ENCODE results near the gene EIF3F.
"Not testable (repeated sequence)": the region's sequence is repeated elsewhere in the genome, so short reads cannot be mapped to it uniquely, and the experiment has no call there.

The EIF3F gene, protein sequence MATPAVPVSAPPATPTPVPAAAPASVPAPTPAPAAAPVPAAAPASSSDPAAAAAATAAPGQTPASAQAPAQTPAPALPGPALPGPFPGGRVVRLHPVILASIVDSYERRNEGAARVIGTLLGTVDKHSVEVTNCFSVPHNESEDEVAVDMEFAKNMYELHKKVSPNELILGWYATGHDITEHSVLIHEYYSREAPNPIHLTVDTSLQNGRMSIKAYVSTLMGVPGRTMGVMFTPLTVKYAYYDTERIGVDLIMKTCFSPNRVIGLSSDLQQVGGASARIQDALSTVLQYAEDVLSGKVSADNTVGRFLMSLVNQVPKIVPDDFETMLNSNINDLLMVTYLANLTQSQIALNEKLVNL

DNA sequence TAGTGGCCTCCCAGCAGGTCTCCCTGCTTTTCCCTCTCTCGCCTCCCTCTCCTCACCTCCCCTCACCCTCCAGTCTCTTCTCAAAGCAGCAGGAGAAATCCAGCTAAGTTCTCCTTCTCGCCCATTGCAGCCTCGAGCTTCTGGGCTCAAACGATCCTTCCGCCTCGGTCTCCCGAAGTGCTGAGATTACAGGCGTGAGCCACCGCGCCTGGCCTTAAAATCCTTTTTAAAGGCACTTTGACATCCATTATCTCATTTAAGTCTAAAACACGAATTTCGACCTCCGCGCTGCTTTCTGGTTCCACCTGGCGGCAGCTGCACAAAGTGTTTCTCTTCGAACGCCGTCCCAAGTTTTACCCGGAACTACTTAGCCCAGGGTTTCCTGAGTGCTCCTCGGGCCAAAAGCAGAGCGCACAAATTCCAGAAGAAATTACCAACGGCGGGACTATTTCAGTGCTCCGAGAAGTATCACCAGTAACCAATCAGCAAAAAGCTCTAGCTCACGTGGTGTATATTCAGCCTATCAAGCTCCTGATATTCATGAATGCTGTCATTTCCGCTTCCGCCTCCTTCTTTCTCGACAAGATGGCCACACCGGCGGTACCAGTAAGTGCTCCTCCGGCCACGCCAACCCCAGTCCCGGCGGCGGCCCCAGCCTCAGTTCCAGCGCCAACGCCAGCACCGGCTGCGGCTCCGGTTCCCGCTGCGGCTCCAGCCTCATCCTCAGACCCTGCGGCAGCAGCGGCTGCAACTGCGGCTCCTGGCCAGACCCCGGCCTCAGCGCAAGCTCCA, at the start of gene EIF3F:
EIF3F (plus strand) TSS at position 570 of the 792 bp plus-strand sequence; CDS start at position 586, 16 bp downstream.
- DNase-seq: peak; percentile 39 to 98 (median 92)

DNA sequence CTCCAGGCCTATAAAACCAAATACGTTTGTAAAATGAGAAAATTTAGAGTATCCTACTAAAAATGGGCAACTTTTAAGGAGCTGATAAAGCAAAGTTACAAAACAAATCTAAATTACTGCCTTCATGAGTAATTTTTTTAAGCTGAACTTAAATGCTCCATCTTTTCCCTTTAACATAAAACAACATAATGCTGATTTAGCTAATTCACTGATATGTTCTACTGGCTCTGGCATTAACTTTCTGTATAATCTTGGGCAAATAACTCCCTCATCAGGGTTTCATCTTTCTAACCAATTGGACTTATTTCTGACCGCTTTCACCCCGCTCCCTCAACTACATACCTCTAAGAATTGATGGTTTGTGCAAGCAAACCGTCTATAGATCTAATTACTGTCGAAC, 46.0 kb upstream of the EIF3F start:
- no peak for DNase-seq

DNA sequence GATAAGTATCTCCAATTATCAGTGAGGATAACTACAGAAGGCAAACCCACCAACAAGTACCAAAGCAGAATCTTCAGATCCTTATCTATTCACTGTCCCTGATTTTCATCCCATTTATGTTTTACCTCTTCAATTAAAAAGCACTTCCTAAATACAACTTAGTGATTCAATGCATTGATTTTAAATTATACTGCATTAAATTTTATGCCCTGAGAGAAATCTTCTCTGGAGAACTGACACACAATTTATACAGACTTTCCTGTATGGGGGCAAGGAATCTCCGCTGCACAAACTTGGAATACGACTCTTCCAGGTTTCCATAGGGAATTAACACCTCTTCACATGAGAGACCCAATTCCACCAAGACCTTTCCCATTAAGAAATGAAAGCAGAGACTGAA, 45.5 kb upstream of the EIF3F start, which contains the start of gene OR10A3:
OR10A3 (minus strand) TSS at position 101 of the 400 bp plus-strand sequence. CDS start 2,188 bp downstream, outside the sequence.
- no peak for DNase-seq

DNA sequence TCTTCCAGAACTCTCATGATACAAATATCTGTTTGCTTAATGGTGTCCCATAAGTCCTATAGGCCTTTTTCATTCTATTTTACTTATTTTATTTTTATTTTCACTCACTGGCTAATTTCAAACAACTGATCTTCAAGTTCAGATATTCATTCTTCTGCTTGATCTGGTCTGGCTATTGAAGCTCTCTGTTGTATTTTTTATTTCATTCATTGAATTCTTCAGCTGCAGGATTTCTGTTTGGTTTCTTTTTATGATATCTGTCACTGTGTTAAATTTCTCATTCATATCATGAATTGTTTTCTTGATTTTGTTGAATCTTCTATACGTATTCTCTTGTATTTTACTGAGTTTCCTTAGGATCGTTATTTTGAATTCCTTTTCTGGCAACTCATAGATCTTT, 43.0 kb upstream of the EIF3F start:
- no peak for DNase-seq

DNA sequence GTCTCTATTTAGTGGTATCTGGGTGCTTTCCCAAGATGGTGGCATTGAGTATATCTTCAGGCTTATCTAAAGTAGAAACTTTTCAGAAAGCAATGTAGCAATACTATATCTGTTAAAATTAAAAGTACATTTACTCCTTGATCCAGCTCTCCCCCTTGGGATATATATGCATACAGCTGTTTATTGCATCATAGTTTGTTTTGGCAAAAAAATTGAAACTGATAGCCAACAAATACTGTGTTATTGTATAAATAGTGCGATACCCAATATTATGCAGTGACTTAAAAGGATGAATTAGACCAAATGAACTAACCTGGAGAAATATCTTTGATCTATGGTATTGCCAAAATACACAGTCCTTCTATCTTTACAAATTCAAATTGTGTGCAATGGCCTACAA, 37.2 kb upstream of the EIF3F start:
- no peak for DNase-seq

DNA sequence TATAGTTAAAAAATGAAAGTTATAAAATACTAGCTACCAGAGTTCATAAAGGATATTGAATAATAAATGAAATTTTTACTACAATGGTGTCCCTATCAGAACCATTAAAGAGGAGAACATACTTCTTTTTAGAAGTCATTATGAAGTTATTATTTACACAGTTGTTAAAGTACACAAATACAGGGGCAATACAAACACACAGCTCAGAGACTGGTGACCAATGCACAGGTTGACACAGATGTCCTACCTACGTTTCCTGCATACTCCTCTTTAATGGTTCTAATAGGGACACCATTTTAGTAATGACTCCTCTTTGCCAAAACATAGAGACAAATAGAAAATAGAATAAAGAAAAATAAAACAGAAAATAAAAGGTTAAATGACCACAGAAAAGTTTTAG, 31.9 kb upstream of the EIF3F start:
- no peak for DNase-seq

DNA sequence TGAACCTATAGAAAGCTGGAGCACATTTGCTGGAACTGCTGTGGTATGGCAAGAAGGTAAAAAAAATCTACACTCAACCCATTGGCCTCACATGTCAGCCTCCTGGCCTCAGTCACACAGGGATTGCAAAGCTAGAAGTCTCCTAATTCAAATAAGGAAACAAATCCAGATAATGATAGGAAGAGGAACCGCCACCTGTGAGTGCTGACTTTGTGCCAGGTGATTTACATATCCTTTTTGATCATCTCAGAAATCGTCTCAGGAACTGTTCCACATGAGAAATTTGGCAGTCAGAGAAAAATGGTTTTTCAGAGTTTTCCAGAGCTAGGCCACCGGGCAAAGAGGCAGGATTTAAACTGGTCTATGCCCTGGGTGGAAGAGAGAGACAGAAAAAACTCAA, 22.9 kb upstream of the EIF3F start:
- no peak for DNase-seq

DNA sequence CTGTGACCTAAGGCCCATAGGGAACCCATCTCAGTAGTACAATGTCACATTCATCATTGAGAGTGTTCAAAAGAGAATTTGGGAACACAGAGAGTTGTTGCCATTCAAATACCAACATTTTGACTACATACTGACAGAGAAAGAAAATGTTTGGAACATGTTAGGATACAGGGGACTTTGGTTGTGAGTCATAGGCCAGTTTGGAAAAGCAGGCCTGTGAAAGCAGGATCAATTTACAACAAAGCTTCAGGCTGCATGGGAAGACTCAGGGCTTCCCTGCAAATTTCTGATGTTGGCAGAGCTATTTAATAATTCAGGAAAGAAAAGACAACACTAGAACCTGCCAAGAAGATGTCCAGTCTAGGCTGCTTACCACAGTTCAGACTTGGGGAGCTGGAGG, 22.3 kb upstream of the EIF3F start:
- DNase-seq: no peak

DNA sequence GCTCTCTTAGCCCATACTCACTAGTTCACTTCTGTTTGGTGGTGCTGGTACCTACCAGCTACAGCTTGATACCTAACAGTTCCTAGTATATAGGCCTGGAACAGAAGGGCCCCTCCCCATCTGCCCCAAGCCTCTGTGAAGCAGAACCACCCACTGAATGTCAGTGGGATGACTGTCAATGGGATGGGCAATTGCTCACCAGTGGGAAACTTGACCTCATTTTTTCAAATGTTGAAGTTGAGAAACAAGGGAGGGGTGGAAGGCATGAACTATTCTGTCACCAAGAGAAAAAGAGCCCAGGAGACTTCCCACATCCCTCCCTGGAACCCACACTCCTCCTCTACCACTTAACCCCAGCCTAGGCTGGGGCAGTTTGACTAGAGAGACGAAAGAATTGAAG, 21.8 kb upstream of the EIF3F start, which contains the start of gene NLRP10:
NLRP10 (minus strand) TSS at position 62 of the 400 bp plus-strand sequence. CDS start 1,952 bp downstream, outside the sequence.
- DNase-seq: no peak

DNA sequence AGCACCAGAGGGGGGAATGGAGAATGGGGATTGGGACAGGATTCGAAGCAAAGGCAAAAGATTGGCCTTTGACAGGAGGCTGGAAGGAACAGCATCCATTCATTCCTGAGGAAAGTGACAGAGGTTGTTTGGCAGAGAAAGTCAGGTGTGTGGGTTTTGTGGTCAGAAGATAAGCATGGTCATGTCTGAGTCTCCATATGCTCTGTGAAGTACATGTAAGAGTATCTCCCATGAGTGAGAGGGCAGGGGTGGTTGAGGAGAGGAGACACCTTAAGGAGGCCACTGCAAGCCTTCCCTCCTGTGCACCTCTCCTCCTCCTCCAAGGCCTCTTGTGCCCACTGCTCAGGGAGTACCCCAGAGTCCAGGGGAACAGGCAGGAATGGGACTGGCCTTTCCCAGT, 20.0 kb upstream of the EIF3F start:
- DNase-seq: no peak

DNA sequence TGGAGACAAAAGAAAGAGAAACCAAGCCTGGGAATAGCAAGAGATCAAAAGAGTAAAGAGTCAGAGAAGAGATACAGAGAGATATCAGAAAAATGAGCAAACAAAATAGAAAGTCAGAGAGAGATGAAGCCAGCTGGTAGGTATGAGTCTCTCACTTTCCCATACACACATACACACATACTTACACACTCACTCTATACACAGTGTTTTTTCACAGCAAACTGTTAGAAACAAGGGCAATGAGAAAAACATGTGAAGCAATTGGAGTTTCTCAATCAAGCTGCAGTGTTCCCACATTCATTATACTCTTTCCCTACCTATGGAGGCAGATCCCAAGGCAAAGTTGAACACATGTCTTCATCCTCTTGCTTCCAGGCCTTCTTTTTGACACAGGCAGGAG, 19.3 kb upstream of the EIF3F start:
- DNase-seq: no peak

DNA sequence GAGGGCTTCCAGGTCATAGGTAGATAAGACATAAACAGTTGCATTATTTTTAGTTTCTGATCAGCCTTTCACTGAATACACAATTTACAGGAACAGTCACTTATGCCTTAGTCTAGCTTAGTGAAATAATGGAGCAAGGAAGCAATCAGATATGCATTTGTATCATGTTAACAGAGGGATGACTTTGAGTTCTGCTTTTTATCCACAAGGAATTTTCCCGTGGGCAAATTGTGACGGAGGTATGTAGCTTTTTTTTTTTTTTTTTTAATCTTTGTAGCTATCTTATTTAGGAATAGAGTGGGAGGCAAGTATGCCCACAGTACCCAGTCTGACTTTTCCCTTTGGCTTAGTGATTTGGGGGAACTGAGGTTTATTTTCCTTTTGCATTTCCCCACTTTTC, 18.5 kb upstream of the EIF3F start:
- DNase-seq: no peak

DNA sequence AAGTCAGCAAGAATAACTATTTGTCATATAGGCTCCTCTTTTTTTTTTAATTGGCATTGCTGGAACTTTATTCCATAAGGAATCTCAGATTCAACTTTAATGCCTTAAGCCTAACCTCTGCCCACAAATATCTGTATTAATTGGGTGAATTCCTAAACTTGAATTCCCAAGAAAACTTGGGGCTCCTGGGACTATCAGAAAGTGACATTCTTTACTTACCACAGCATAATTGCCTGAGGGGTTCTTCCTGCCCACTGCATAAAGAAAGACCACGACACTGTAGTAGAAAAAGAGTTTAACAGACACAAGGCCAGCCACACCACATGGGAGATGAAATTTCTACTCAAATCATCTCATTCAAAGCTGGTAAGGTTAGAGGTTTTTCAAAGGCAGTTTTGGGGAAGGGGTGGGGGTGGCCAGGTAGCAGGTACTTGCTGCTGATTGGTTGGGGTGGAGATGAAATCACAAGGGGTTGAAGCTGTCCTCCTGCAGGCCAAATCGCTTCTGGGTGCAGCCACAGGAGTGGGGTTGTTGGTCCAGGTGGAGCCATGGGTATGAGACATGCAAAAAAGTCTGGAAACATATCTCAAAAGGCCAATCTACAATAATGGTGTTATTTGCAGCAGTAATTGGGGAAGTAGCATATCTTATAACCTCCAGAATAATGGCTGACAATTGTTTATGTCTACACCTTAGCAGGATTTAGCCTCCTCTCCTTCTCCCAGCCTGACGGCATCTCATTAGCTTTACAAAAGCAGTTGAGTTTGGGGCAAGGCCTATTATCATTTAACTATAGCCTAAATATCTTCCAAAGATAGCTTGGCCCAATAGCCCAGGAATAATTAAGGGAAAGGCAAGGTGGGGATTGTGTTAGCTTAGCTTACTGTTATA, 17.1 kb upstream of the EIF3F start:
- DNase-seq: no peak

DNA sequence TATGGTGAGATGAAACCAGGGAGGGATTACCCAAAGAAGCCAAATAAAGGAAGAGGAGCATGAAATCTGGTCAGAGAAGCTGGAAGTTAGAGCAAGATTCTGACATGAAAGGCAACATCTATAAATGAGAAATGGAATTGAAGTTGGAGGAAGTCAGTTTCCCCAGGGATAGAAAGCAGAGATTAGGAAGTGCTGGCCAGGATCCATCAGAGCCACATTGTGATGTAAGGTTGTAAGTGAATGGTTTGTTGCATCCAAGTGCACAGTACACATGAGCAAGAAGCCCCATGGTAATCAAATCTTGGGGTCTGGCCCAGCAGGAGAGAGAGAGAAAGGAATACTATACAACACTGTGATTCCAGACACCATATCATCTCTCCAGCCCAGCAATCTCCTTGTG, 15.3 kb upstream of the EIF3F start:
- DNase-seq: no peak

DNA sequence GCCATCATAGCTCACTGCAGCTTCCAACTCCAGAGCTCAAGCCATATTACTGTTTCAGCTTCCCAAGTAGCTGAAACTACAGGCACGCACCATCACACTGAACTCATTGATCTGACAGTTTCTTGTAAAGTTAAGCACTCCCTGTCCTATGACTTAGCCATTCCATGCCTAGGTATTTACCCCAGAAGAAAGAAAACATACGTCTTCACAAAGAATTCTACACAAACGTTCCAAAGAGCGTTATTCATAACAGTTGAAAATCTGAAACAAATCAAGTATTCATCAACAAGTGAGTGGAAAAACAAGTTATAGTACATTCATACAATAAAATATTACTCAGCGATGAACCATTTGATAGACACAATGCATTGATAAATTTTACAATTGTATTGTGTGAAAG, 14.1 kb upstream of the EIF3F start:
- DNase-seq: no peak

DNA sequence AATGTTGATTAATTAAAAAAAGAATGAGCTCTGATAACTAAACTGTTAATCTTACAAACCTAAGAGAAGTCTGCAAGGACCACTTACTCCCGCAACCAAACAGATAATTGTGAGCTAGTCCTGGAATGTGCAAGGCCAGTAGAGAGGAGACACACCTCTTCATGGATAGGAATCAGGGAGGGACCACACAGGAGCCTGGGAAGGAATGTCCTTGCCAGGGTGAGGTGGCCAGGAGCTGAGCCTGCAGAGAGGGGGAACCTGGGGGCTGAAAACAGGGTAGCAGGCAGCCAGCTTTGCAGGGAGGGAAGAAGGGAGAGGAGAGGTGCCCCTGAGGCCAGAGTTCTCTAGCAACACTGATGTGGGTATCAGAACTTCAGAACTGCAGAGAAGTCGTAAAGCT, 12.5 kb upstream of the EIF3F start:
- no peak for DNase-seq

DNA sequence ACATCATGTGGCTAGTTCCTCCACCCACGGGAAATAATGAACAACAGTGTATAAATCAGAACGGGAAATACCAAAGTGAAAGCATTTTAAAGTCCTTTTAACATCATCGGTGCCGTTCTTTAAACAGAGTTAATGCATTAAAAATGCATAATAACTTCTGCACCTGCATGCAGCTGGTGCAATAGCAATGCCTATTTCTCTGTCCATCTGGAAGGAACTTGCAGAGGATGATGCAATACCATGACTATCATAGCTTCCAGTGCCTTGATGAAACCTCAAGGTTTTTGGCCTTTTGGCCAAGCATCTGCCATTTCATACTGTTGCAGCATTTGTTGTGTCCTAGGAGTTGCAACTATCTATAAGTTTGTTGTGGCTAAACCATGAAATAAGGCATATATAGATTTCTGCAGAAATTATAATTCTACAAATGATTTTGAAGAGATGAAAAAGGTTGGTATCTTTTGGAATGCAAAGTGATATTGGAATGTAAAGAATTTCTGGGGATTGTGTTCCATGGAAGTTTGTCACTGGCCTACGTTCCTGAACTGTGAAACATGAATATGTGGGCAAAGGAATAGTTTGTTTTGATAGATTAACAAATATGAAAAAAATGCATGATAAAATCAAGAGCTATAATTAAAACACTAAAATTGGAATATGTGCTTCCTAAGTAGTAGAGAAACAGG, 9.8 kb upstream of the EIF3F start:
- DNase-seq: no peak

DNA sequence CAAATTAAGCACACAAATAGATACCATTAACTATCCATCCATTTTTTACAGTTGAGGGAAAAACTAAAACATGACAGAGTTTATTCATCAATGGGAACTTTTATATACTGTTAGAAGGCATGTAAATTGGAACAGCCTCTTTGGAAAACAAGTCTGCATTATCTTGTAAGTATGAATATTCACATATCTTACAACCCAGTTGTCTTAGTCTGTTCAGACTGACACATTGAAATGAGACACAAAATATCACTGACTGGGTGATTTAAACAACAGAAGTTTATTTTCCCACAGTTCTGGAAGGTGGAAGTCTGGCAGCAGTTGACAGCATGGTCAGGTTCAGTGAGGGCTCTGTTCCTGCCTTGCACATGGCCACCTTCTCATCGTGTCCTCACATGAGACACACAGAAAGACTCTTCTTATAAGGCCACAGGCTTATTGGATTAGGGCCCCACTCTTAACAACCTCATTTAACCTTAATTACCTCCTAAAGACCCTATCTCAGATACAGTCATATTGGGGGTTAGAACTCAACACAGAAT, 5.4 kb upstream of the EIF3F start:
- DNase-seq: no peak

DNA sequence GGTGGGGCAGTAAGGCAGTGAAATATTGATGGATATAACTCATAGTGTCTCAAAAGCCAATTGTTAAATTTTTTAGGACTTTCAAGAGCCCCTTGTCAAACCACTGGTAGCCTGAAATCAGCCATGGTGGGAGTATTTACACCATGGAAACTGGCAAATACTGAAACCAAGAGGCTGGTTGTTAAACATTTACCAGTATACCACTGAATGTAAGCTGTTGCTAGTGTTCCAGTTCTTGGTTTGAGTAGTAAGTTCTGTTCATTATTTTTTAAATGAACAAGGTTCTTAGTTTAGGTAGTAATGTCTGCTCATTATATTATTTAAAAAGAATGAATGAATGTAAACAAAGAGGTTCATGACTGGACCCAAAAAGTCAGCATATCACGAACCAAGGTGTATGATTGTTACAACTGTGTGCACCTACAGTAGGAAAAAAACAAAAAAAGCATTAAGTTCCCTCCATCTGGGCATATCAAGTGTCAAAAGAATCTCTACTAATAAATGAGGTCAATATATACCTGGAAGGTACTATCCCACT, 4.5 kb upstream of the EIF3F start:
- DNase-seq: no peak

DNA sequence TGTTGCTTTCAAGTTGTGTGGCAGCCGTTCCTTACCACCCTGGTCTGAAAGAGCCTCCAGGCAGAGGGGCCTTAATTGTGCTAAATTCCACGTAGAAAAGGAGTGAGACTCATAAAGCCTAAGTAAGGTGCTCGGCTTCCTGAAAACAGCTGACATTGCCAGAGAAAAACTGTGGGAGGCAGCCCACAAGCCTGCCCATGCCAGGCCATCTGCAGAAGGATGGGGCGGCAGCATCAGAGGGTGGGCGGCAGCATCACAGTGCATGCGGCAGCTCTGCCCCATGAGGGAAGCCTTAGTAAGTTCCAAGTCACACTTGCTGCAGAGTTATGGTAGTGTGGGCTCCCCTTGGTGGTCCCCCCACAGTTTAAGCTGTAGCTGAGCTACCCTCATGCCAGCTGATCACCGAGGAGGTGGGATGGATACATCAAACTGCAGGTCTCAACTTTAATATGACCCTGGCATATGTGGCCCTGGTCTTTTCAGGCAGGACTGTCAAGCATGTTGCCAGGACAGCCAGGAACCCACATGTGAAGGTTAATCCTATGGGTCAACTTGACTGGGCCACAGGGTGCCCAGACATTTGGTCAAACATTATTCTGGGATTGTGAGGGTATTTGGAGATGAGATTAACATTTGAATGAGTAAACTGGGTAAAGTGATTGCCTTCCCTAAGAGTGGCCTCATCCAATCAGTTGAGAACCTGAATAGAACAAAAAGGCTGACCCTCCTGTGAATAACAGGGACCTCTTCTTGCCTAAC, 3.1 kb upstream of the EIF3F start:
- DNase-seq: no peak

DNA sequence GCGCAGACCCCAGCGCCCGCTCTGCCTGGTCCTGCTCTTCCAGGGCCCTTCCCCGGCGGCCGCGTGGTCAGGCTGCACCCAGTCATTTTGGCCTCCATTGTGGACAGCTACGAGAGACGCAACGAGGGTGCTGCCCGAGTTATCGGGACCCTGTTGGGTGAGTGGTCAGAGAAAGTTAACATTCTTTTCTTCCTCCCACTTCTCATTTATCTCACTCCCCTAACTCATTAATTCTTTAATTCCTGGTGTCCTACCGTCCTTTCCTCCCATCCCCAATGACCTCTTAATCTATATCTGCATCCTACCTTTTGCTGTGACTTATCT, 385 bp downstream of the EIF3F start:
- DNase-seq: not testable (repeated sequence)
